ENCODE measurements around the gene ZNF652.

The ZNF652 gene

DNA sequence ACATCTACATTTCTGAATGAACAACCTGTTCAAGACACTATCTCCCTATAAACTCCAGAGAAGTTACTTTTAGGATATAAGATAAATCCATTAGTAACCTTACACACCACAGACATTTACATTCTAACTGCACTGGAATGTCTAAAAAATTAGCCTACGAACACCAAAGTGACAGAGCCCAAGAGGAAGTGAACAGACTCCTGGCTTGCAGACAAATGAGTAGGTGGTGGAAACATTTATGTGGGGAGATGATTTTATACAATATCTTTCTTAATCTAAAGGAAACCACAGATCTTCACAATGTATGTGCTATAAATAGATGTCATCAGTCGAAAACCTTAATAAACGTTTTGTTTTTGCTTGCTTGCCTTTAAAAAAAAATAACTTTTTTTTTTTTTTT lies 18.8 kb downstream of the ZNF652 start:
- H3K9me2 ChIP-seq (replicated peaks; ENCODE audit: control insufficient read depth, low read length), result no peaks in the 10 kb centered on the region
- no peaks in the 10 kb centered on the region for H4K20me1 ChIP-seq (ENCODE audit: control insufficient read depth, insufficient read depth, low read depth, low read length)
- H3K4me1 ChIP-seq (ENCODE audit: control insufficient read depth, low read length), result peaks cover 36% of the 10 kb centered on the region
- H3K79me2 ChIP-seq (ENCODE audit: control insufficient read depth, low read length), result peaks cover 84% of the 10 kb centered on the region
- H3K4me3 ChIP-seq (ENCODE audit: low read length), result no peak overlapping the region
- no peaks in the 10 kb centered on the region; the same call in 1 of the 2 replicates for H3K36me3 ChIP-seq (ENCODE audit: control insufficient read depth, low read length)
- H3F3A ChIP-seq (ENCODE audit: control insufficient read depth, insufficient read depth), result no peaks in the 10 kb centered on the region
- no peaks in the 10 kb centered on the region for H3K9me3 ChIP-seq (ENCODE audit: control insufficient read depth, insufficient read depth, low read length)
- H3K27ac ChIP-seq (ENCODE audit: low read depth, low read length), result no peak overlapping the region
- H3K4me2 ChIP-seq (ENCODE audit: low read length), result peak overlapping the region; percentile 47
- H3K27me3 ChIP-seq (ENCODE audit: control insufficient read depth, low read length), result no peaks in the 10 kb centered on the region
- TF ChIP-seq, protein P1, sequence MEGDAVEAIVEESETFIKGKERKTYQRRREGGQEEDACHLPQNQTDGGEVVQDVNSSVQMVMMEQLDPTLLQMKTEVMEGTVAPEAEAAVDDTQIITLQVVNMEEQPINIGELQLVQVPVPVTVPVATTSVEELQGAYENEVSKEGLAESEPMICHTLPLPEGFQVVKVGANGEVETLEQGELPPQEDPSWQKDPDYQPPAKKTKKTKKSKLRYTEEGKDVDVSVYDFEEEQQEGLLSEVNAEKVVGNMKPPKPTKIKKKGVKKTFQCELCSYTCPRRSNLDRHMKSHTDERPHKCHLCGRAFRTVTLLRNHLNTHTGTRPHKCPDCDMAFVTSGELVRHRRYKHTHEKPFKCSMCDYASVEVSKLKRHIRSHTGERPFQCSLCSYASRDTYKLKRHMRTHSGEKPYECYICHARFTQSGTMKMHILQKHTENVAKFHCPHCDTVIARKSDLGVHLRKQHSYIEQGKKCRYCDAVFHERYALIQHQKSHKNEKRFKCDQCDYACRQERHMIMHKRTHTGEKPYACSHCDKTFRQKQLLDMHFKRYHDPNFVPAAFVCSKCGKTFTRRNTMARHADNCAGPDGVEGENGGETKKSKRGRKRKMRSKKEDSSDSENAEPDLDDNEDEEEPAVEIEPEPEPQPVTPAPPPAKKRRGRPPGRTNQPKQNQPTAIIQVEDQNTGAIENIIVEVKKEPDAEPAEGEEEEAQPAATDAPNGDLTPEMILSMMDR (IDR thresholded peaks at IDR 0.05; ENCODE audit: low read depth, low read length, poor library complexity, severe bottlenecking), result no peak
- TF ChIP-seq EZH2phosphoT487 (IDR thresholded peaks at IDR 0.05; ENCODE audit: borderline replicate concordance, low read length), result no peak

DNA sequence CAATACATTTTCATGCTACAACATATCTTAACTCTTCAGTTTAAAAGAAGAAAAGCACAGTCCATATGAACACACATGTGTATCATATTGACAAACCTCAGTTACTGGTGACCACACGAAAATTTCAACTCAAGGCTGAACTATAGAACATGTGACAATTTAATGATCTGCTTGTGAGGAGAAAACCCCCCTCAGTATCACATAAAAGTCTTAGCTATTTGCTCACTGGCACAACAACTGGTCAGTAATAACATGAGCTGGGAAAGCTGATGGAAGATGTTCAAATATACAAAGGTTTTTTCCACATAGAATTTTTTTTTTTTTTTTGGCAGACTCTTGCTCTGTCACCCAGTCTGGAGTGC lies 19.5 kb downstream of the ZNF652 start:
- no peaks in the 10 kb centered on the region for H3K9me2 ChIP-seq (replicated peaks; ENCODE audit: control insufficient read depth, low read length)
- H3K27me3 ChIP-seq (ENCODE audit: control insufficient read depth, low read length), result no peaks in the 10 kb centered on the region
- no peak overlapping the region for H3K4me3 ChIP-seq (ENCODE audit: low read length)
- H3K79me2 ChIP-seq (ENCODE audit: control insufficient read depth, low read length), result peaks cover 84% of the 10 kb centered on the region
- TF ChIP-seq, protein P1 (IDR thresholded peaks at IDR 0.05; ENCODE audit: low read depth, low read length, poor library complexity, severe bottlenecking), result no peak
- TF ChIP-seq EZH2phosphoT487 (IDR thresholded peaks at IDR 0.05; ENCODE audit: borderline replicate concordance, low read length), result no peak
- no peaks in the 10 kb centered on the region for H3F3A ChIP-seq (ENCODE audit: control insufficient read depth, insufficient read depth)
- H3K27ac ChIP-seq (ENCODE audit: low read depth, low read length), result no peak overlapping the region
- peaks cover 4% of the 10 kb centered on the region; the same call in 1 of the 2 replicates for H4K20me1 ChIP-seq (ENCODE audit: control insufficient read depth, insufficient read depth, low read depth, low read length)
- H3K4me1 ChIP-seq (ENCODE audit: control insufficient read depth, low read length), result peaks cover 36% of the 10 kb centered on the region
- H3K4me2 ChIP-seq (ENCODE audit: low read length), result peak overlapping the region; percentile 31; the same call in 1 of the 2 replicates
- H3K36me3 ChIP-seq (ENCODE audit: control insufficient read depth, low read length), result no peaks in the 10 kb centered on the region; the same call in 1 of the 2 replicates
- no peaks in the 10 kb centered on the region for H3K9me3 ChIP-seq (ENCODE audit: control insufficient read depth, insufficient read depth, low read length)

DNA sequence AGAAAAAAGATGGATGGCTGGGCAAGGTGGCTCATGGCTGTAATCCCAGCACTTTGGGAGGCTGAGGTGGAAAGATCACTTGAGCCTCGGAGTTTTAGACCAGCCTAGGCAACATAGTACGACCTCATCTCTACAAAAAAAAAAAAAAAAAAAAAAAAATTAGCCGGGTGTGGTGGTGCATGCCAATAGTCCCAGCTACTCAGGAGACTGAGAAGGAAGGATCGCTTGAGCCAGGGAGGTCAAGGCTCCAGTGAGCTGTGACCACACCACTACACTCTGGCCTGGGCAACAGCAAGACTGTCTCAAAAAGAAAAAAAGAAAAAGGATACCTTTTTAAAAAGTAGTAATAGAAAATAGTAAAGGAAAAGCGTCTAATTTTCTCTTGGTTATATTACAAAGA lies 20.7 kb downstream of the ZNF652 start:
- Histone ChIP-seq H3K4me2 (ENCODE audit: low read length) (peak overlapping the region; percentile 11; the same call in 1 of the 2 replicates), H3K9me3 (ENCODE audit: control insufficient read depth, insufficient read depth, low read length) (no peaks in the 10 kb centered on the region), H3K27me3 (ENCODE audit: control insufficient read depth, low read length) (no peaks in the 10 kb centered on the region), H3K9me2 (replicated peaks; ENCODE audit: control insufficient read depth, low read length) (no peaks in the 10 kb centered on the region), H4K20me1 (ENCODE audit: control insufficient read depth, insufficient read depth, low read depth, low read length) (peaks cover 4% of the 10 kb centered on the region; the same call in 1 of the 2 replicates), H3F3A (ENCODE audit: control insufficient read depth, insufficient read depth) (no peaks in the 10 kb centered on the region), H3K4me3 (ENCODE audit: low read length) (no peak overlapping the region), H3K79me2 (ENCODE audit: control insufficient read depth, low read length) (peaks cover 85% of the 10 kb centered on the region), H3K36me3 (ENCODE audit: control insufficient read depth, low read length) (no peaks in the 10 kb centered on the region; the same call in 1 of the 2 replicates), H3K27ac (ENCODE audit: low read depth, low read length) (no peak overlapping the region), H3K4me1 (ENCODE audit: control insufficient read depth, low read length) (peaks cover 36% of the 10 kb centered on the region)
- TF ChIP-seq, protein P1 (IDR thresholded peaks at IDR 0.05; ENCODE audit: low read depth, low read length, poor library complexity, severe bottlenecking), result no peak
- TF ChIP-seq EZH2phosphoT487 (IDR thresholded peaks at IDR 0.05; ENCODE audit: borderline replicate concordance, low read length), result no peak
